ENCODE data around the gene NDUFAF3.
A peak's percentile ranks its signal among the peaks of the same experiment; 100 is the strongest.

Gene NDUFAF3

DNA sequence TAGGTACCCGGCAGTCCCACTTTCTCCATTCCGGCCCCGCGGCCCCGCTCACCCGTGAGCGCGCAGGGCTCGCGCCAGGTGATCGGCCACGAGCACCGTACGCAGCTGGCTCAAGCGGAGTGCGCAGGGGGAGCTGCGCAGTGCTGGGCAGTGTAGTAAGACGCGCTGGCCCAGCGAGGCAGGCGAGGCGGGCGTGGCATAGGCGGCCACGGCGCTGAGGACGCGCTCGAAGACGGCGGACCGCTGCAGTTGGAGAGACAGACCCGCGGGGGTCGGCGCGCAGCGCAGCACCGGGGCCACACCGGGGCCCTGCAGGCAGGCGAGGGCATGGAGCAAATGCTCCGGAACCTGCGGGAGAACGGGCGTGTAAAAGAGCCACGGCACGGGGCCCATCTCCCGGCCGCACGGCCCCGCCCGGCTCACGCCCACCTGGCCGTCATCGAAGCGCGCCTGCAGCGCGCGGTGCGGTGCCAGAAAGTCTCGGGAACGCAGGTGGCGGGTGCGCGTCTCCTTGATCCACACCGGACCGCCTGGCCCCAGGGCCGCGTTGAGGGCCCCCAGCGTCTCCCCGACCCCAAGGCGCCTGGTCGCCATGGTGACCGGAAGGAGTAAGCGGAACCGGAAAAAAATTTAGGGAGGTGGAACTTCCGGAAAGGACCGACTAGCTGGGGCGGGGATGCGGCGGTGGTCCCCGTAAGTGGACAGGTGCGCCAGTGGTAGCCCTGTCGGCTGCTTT is 3.8 kb upstream of the NDUFAF3 start, which contains the start of gene DALRD3:
TSS of gene DALRD3 (minus strand) at position 610 of the 736 bp plus-strand sequence. CDS start at position 594, 16 bp downstream.
- DNase-seq (ENCODE audit: low spot score), result peak; percentile 68

DNA sequence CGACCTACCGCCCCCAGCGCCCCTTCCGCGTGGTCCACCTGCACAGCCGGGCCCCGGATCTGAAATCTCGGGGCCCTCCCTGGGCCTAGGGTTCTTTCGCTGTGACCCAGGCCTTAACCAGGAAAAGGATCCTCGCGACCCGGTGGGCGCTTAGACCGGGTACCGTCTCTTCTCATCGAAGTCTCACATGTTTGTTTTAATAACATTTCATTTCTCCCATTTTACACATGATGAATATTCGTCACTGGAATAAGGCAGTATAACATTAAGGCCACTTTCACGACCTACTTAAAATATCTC is 3.3 kb upstream of the NDUFAF3 start:
- DNase-seq (ENCODE audit: low spot score), result no peak

DNA sequence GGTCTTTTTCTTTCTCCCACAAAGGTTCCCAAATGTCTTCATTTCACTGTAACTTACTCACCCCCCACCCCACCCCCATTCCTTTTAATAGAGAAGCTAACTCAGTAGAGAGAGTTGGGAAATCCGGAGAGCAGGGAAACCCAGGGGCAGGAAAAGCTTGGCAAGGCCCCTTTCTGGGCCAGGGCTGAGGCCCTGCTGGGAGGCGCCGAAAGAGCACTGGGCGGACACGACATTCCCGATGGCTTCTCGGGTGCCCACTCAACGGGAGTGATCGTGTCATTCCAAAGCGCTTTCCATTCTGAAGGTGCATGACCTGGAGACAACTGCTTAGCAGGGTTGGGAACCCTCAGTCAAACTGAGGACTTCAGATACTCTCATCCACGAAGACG is 2.0 kb upstream of the NDUFAF3 start:
- DNase-seq (ENCODE audit: low spot score), result no peak

DNA sequence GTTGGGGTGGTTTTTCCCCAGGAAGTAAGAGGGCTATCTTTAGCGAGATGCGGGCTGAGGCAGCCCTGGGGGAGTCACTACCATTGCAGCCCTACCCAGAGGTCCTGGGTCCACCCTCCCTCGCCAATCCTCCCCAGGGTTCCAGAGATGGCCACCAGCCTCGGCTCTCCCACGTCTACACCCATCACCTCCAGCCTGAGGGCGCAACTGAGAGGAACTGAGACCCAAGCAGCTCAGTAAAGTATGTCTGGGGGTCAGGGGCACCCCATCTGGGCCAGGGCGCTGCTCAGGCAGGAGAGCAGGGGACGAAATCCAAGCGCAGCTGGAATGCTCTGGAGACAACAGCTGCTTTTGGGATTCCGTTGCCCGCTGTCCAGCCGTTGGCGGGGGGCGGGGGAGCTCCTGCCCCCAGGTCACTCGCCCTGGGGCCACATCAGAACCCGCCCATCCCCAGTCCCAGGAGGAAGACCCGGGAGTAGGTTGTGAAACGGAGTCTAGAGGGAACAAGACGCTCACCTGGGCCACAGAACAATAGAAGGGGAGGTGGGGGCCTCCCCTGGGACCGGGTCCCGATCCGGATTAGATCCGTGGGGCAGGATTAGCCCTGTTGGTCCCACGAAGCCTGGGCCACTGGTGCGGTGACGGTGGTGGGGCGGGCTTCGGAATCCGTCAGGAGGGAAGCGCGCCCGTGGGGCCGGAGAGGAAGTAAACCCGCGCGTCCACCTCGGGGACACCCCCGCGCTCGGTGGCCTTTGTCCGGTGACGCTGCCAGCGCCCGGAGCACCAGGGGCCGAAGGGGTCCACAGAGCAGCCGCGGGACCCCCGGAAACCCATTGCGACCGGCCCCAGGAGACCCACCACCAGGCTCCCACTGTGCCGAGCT is 1.4 kb upstream of the NDUFAF3 start:
- DNase-seq (ENCODE audit: low spot score), result no peak

GRCh38 chr3:49021213-49021812 is 608 bp upstream of the NDUFAF3 start:
- DNase-seq (ENCODE audit: low spot score), result peak; percentile 97

DNA sequence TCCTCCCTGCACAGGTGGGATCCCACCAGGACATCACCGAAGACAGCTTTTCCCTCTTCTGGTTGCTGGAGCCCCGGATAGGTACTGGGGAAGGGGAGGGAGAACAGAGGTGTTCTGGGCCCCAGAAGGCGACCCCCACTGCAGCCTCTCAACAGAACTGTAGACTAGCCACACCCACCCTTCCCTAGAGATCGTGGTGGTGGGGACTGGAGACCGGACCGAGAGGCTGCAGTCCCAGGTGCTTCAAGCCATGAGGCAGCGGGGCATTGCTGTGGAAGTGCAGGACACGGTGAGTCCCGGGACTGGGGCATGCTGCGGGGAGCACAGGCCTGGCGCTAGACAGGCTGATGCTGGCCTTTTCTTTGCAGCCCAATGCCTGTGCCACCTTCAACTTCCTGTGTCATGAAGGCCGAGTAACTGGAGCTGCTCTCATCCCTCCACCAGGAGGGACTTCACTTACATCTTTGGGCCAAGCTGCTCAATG is 809 bp downstream of the NDUFAF3 start:
- no peak for DNase-seq (ENCODE audit: low spot score)

GRCh38 chr3:49023775-49024174 is 1.9 kb downstream of the NDUFAF3 start:
- DNase-seq (ENCODE audit: low spot score), result no peak

DNA sequence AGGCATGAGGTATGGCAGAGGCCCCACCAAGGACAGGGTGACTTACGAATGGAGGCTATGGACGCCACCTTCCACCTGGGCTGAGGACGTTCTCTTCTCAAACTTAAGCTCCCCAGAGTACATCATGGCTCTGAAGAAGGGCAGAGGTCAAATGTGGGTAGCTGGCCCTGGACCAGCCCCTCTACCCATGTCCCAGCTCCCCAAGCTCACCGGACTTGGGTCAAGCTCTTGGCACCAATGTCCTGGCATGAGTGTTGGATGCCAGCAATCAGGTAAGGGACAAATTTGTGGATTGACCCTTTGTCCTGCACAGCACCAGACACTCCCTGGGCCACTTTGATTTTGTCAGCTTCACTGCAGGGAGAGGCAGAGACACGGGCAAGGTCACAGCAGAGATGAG is 2.5 kb downstream of the NDUFAF3 start:
- no peak for DNase-seq (ENCODE audit: low spot score)

DNA sequence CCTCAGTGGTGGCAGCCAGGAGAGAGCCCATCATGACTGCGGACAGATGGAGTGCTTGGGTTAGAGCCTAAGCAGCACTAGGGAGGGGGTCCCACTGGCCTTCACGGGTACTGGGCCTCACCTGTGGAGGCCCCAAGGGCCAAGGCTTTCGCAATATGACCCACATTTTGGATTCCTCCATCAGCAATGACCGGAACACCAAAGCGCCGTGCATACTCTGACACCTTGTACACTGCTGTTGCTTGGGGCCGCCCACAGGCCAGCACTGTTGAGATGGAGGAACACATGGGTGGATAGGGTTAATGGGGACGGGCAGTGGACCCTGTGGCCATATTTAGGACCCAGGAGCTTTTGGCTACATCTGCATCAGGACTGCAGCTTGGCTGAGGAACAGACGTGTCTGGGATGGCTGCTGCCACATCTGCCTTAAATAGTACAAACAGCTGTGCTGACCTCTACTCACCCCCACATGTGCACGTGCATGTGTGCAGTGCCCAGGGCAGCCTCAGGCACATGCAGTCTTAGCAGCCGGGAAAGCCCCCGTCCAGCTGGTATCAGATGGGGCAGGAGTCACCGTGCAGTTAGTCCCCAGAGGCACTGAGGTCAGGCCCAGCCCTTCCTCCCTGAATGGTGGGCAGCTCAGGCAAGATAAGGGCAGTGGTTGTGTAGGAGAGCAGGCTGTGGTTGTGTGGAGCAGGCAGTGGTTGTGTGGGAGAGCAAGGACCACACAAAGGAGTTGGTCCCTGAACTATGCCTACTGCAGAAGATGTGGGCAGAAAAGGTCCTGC is 3.3 kb downstream of the NDUFAF3 start:
- no peak for DNase-seq (ENCODE audit: low spot score)

- DNase-seq (ENCODE audit: low spot score), result no peak
Observed at GRCh38 chr3:49025793-49026520, 4.0 kb downstream of the NDUFAF3 start.

DNA sequence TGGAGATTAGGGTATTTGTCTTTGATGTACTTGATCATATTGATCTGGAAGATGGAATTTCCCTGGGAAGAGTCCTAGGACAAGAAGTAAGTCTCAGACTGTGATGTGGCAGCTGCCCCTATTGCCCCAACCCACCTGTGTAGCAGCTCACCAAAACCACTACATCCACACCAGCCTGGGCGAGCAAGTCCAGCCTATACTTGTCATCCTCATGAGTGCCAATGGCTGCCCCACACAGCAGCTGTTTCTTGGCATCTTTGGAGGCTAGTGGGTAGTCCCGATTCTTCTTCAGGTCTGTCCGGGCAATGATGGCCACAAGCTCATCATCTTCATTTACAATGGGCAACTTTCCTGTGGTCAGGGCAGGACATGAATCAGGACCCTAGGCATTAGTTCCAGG is 4.6 kb downstream of the NDUFAF3 start:
- DNase-seq (ENCODE audit: low spot score), result no peak

- no peak for DNase-seq (ENCODE audit: low spot score)
Observed at GRCh38 chr3:49027634-49028033, 5.7 kb downstream of the NDUFAF3 start.

GRCh38 chr3:49028298-49028672 is 6.4 kb downstream of the NDUFAF3 start:
- DNase-seq (ENCODE audit: low spot score), result no peak

DNA sequence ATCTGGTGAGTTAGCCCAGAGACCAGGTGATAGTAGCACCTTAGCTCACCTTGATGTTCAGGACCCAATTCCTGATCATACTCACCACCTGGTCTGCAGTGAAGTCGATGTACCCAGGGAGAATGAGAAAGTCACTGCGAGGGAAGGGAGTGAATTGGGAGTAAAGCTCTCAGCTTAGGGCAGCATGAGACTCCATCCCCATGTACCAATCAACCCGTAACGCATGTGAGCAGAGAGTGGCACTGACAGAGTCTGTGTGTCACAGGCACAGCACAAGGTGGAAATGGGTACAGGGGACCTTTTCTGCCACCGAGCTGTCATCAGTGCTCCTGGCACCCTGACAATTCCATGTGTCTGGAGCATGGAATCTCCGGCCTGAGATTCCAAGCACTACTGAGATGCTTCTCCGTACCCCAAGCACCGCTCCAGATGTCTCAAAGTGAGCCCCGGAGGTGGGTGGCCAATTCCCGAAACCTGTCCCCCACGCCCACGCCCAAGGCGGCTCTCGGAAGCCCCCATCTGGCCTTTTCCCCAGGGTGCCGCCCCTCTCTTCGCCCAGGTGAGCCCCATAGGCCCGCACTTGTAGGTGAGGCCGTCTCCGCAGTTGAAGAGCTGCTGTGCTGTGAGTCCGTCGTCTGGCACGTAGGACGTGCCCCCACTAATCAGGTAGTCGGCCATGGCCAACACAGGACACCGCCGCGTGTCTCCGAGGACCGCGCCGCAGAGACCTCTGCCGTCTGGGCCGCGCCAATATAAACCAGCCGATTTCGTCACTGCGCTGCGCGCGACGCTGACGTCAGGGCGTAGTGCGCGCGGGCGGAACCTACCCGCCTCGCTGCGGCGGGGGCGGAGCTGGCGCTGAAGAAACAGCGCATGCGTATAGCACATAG is 7.0 kb downstream of the NDUFAF3 start, which contains the start of gene IMPDH2:
TSS of gene IMPDH2 (minus strand) at position 726 of the 890 bp plus-strand sequence. CDS start at position 678, 48 bp downstream.
- peak; percentile 95 for DNase-seq (ENCODE audit: low spot score)

GRCh38 chr3:49029563-49029884 is 7.6 kb downstream of the NDUFAF3 start:
- no peak for DNase-seq (ENCODE audit: low spot score)

- no peak for DNase-seq (ENCODE audit: low spot score)
Observed at GRCh38 chr3:49030321-49030720, 8.4 kb downstream of the NDUFAF3 start.

GRCh38 chr3:49032646-49033304 is 10.9 kb downstream of the NDUFAF3 start:
- DNase-seq (ENCODE audit: low spot score), result no peak

DNA sequence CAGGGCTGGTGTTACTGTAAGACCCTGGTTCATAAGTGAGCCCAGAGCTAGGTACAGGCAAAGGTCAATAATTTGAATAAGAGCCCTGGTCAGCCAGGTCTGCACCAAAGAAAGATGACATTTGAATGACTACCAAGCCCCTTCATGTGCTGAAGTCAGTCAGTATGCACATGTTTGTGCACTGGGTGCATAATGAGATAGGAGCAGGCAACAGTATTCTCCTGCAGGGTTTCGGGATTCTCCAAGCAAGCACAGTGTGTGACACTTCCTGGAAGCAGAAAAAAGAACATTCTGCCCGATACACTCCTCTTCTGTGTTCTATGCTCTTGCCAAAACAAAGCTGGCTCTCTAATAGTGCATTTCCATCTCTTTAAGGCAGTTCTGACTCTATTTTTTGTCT is 12.7 kb downstream of the NDUFAF3 start:
- no peak for DNase-seq (ENCODE audit: low spot score)

DNA sequence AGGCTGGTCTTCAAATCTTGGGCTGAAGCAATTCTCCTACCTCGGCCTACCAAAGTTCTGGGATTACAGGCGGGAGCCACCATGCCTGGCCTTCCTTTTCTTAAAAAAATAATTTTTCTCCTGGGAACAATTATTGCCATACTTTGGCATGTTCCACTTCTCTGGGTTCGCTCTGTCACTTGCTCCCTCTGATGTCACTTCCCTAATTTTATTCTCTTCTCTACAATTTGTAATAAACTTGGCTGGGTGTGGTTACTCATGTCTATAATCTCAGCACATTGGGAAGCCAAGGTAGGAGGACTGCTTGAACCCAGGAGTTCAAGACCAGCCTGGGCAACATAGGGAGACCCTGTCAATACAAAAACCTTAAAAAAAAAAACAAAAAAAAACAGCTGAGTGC is 13.4 kb downstream of the NDUFAF3 start:
- no peak for DNase-seq (ENCODE audit: low spot score)

DNA sequence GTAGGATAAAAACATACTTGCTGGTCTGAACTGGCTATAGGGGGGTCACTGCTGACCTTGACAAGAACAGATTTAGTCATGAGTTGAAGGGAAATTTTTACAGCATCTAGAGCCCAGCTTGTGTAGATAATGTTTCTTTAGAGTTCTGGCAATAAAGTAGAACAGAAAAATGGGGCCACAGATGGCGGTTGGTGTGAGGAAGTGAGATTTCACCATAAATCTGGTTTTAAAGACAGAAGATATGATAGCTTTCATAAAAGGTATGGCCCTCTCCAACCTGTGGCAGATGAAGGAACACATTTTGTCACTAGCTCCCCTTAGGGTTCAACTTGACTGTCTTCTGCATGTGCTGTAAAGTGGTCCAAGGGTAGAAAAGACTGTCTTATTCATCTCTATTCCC is 31.6 kb downstream of the NDUFAF3 start:
- no peak for DNase-seq (ENCODE audit: low spot score)
